Esophagus squamous epithelium (tissue), 4 donors: Measurements from ENCODE around the gene SBF1.

ENCODE experiments used
- POLR2A ChIP-seq, 4 donors: fragments of 450-650 bp; IDR thresholded peaks; one replicate each; pipeline ENCODE4 v1.6.1; 2017; ENCODE audit warnings: antibody characterized with exemption in 4 of 4, mild to moderate bottlenecking in 4 of 4, moderate library complexity in 3 of 4
- TF ChIP-seq, protein P1 (sequence below), 6 experiments: fragments of 450-650 bp in 4 of 6; fragments of 200-600 bp in 2 of 6; sonication (generic) in 2 of 6; IDR thresholded peaks; one replicate each; pipeline ENCODE4 v1.5.1; 2016 to 2019; ENCODE audit warnings: antibody characterized with exemption in 6 of 6, mild to moderate bottlenecking in 4 of 6, moderate library complexity in 4 of 6

DNA sequence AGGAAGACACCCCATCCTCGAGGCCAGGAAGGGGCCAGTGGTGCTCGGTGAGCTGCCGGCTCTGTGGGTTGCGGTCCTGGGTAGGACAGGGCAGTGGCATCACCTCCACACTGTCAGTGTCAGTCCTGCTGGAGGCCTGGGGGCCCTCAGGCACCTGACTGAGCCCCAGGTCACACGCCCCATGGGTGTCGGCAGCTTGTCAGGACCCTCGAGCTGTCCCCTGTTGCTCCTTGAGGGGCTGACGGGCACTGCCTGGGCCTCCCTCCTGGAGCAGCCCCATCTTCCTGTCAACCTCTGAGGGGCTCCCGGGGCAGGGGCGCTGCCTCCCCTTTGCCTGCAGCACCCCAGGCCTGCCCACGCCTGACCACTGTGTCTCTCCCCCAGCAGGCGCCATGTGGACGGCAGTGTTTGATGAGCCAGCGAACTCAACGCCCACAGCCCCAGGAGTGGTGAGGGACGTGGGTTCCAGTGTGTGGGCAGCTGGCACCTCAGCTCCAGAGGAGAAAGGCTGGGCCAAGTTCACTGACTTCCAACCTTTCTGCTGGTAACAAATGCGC is 35.4 kb downstream of the SBF1 start:
- TF ChIP-seq, protein P1, sequence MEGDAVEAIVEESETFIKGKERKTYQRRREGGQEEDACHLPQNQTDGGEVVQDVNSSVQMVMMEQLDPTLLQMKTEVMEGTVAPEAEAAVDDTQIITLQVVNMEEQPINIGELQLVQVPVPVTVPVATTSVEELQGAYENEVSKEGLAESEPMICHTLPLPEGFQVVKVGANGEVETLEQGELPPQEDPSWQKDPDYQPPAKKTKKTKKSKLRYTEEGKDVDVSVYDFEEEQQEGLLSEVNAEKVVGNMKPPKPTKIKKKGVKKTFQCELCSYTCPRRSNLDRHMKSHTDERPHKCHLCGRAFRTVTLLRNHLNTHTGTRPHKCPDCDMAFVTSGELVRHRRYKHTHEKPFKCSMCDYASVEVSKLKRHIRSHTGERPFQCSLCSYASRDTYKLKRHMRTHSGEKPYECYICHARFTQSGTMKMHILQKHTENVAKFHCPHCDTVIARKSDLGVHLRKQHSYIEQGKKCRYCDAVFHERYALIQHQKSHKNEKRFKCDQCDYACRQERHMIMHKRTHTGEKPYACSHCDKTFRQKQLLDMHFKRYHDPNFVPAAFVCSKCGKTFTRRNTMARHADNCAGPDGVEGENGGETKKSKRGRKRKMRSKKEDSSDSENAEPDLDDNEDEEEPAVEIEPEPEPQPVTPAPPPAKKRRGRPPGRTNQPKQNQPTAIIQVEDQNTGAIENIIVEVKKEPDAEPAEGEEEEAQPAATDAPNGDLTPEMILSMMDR (IDR thresholded peaks at IDR 0.05) = no peak
- no peak for TF ChIP-seq POLR2A (IDR thresholded peaks at IDR 0.05)
